Trophoblast cell (in vitro differentiated cells and primary cell): ENCODE results near the gene CDKN2C.

ENCODE experiments used
- DNase-seq, 2 donors: peaks; one replicate each; pipeline ENCODE4 v3.0.0-alpha.2; 2016
- H2AFZ ChIP-seq: 2 replicates; pipeline ENCODE4 v1.6.1; 2013; ENCODE audit warnings: low read length, moderate library complexity, mild to moderate bottlenecking; ENCODE audit not compliant: insufficient read depth, poor library complexity
- H2AK5ac ChIP-seq: 2 replicates; pipeline ENCODE4 v1.6.1; 2013; ENCODE audit warnings: mild to moderate bottlenecking, low read length
- H2BK120ac ChIP-seq: 2 replicates; pipeline ENCODE4 v1.6.1; 2013; ENCODE audit warnings: low read length, mild to moderate bottlenecking, moderate library complexity; ENCODE audit not compliant: insufficient read depth, poor library complexity
- H2BK12ac ChIP-seq: 2 replicates; pipeline ENCODE4 v1.6.1; 2013; ENCODE audit warnings: mild to moderate bottlenecking, low read length, moderate library complexity
- H2BK5ac ChIP-seq: 2 replicates; pipeline ENCODE4 v1.6.1; 2013; ENCODE audit warnings: low read length, low read depth, moderate library complexity, mild to moderate bottlenecking; ENCODE audit not compliant: poor library complexity
- H3K14ac ChIP-seq: 2 replicates; pipeline ENCODE4 v1.6.1; 2013; ENCODE audit warnings: mild to moderate bottlenecking, low read length
- H3K18ac ChIP-seq: 2 replicates; pipeline ENCODE4 v1.6.1; 2013; ENCODE audit warnings: mild to moderate bottlenecking, low read length
- H3K23ac ChIP-seq: 2 replicates; pipeline ENCODE4 v1.6.1; 2013; ENCODE audit warnings: low read length
- H3K27ac ChIP-seq: 2 replicates; pipeline ENCODE4 v1.5.1; 2013; ENCODE audit warnings: low read depth, mild to moderate bottlenecking, inconsistent platforms, low read length, moderate library complexity
- H3K27me3 ChIP-seq: 2 replicates; pipeline ENCODE4 v1.6.1; 2013; ENCODE audit warnings: inconsistent platforms, mild to moderate bottlenecking, low read length, moderate library complexity; ENCODE audit not compliant: insufficient read depth
- H3K36me3 ChIP-seq, 2 experiments: 1 replicate in 1 of 2; 2 replicates in 1 of 2; pipeline ENCODE4 v1.6.1; 2013; ENCODE audit warnings: low read length in 2 of 2, mild to moderate bottlenecking in 2 of 2, moderate library complexity in 1 of 2; ENCODE audit not compliant: insufficient read depth in 2 of 2, control insufficient read depth in 1 of 2
- H3K4ac ChIP-seq: 2 replicates; pipeline ENCODE4 v1.6.1; 2013; ENCODE audit warnings: low read depth, mild to moderate bottlenecking, low read length, moderate library complexity
- H3K4me1 ChIP-seq, 2 experiments: 1 replicate in 1 of 2; 2 replicates in 1 of 2; pipeline ENCODE4 v1.6.1; 2013; ENCODE audit warnings: low read length in 2 of 2, mild to moderate bottlenecking in 2 of 2, moderate library complexity in 1 of 2; ENCODE audit not compliant: insufficient read depth in 2 of 2, control insufficient read depth in 1 of 2
- H3K4me2 ChIP-seq: 2 replicates; pipeline ENCODE4 v1.6.1; 2013; ENCODE audit warnings: inconsistent platforms, mild to moderate bottlenecking, low read length, moderate library complexity
- H3K4me3 ChIP-seq: 2 replicates; pipeline ENCODE4 v1.5.1; 2013; ENCODE audit warnings: mild to moderate bottlenecking, low read depth, low read length, inconsistent platforms
- H3K79me1 ChIP-seq: one replicate; pipeline ENCODE4 v1.6.1; 2013; ENCODE audit warnings: low read length
- H3K79me2 ChIP-seq: 2 replicates; pipeline ENCODE4 v1.6.1; 2013; ENCODE audit warnings: low read length, mild to moderate bottlenecking; ENCODE audit not compliant: control insufficient read depth, insufficient read depth, poor library complexity
- H3K9ac ChIP-seq: 2 replicates; pipeline ENCODE4 v1.6.1; 2013; ENCODE audit warnings: mild to moderate bottlenecking, low read length
- H3K9me3 ChIP-seq: 2 replicates; pipeline ENCODE4 v1.6.1; 2013; ENCODE audit warnings: low read depth, mild to moderate bottlenecking, control low read depth, inconsistent platforms, low read length; ENCODE audit not compliant: insufficient read depth
- H4K12ac ChIP-seq: 2 replicates; pipeline ENCODE4 v1.6.1; 2013; ENCODE audit warnings: low read depth, mild to moderate bottlenecking, low read length, moderate library complexity
- H4K8ac ChIP-seq: 2 replicates; pipeline ENCODE4 v1.6.1; 2013; ENCODE audit warnings: low read depth, mild to moderate bottlenecking, low read length, moderate library complexity
- H4K91ac ChIP-seq: one replicate; pipeline ENCODE4 v1.6.1; 2013; ENCODE audit warnings: low read depth, mild to moderate bottlenecking, low read length, moderate library complexity
- WGBS: extraction: QIAGEN DNeasy Blood & Tissue Kit; methylation state at CpG from one replicate; pipeline ENCODE4 v1.1.7; 2013; ENCODE audit warnings: missing lambda C conversion rate; ENCODE audit not compliant: insufficient read length, insufficient coverage; ENCODE audit errors: extremely low coverage; 5-methylcytosine and 5-hydroxymethylcytosine counted together

CDKN2C gene

GRCh38 chr1:50978852-50979781, 9.1 kb downstream of the CDKN2C start:
- Histone ChIP-seq H3K36me3 (no peaks in the 10 kb centered on the region), H2BK5ac (no peak overlapping the region), H4K12ac (no peak overlapping the region), H2BK12ac (no peak overlapping the region), H3K4me1 (peaks cover 6 to 7% of the 10 kb centered on the region in 2 experiments), H3K79me1 (no peaks in the 10 kb centered on the region), H2AK5ac (no peak overlapping the region), H3K18ac (no peak overlapping the region), H3K9ac (no peak overlapping the region), H3K27ac (no peak overlapping the region), H3K23ac (no peak overlapping the region), H3K14ac (no peak overlapping the region), H3K4me2 (no peak overlapping the region), H2AFZ (no peak overlapping the region), H2BK120ac (no peak overlapping the region), H3K9me3 (no peaks in the 10 kb centered on the region), H4K8ac (no peak overlapping the region), H4K91ac (no peak overlapping the region), H3K79me2 (no peaks in the 10 kb centered on the region), H3K4ac (no peak overlapping the region), H3K27me3 (peaks cover 28% of the 10 kb centered on the region), H3K4me3 (no peak overlapping the region)
- peak in 1 of 2 donors; percentile 18 for DNase-seq
- WGBS = no CpG with 5 or more reads among the region's 10 CpGs

- H4K91ac ChIP-seq = no peak overlapping the region
Measured at GRCh38 chr1:50979937-50980336, 9.9 kb downstream of the CDKN2C start.

GRCh38 chr1:50980505-50980904, 10.5 kb downstream of the CDKN2C start:
- no peaks in the 10 kb centered on the region for H3K79me1 ChIP-seq
- no peaks in the 10 kb centered on the region for H3K36me3 ChIP-seq
- no peak overlapping the region for H3K27ac ChIP-seq
- H4K8ac ChIP-seq = no peak overlapping the region
- H3K4me1 ChIP-seq = peaks cover 6 to 7% of the 10 kb centered on the region in 2 experiments
- no peak overlapping the region for H3K18ac ChIP-seq
- no peak overlapping the region for H3K23ac ChIP-seq
- H3K27me3 ChIP-seq = peaks cover 27% of the 10 kb centered on the region
- no peaks in the 10 kb centered on the region for H3K9me3 ChIP-seq
- no peak overlapping the region for H3K14ac ChIP-seq
- no peak overlapping the region for H4K91ac ChIP-seq
- H3K4me2 ChIP-seq = no peak overlapping the region
- no peak overlapping the region for H3K9ac ChIP-seq
- H2BK12ac ChIP-seq = no peak overlapping the region
- no peak overlapping the region for H2AK5ac ChIP-seq
- H3K4ac ChIP-seq = no peak overlapping the region
- no peak overlapping the region for H2AFZ ChIP-seq
- no peak overlapping the region for H2BK5ac ChIP-seq
- DNase-seq = no peak
- H4K12ac ChIP-seq = no peak overlapping the region
- no peak overlapping the region for H3K4me3 ChIP-seq
- H2BK120ac ChIP-seq = no peak overlapping the region
- no peaks in the 10 kb centered on the region for H3K79me2 ChIP-seq

More at GRCh38 chr1:50979937-50980336, 9.9 kb downstream of the CDKN2C start:
- Histone ChIP-seq H2BK120ac (no peak overlapping the region), H3K9ac (no peak overlapping the region), H3K4me3 (no peak overlapping the region), H3K79me2 (no peaks in the 10 kb centered on the region), H2BK5ac (no peak overlapping the region), H2AFZ (no peak overlapping the region), H3K79me1 (no peaks in the 10 kb centered on the region), H4K8ac (no peak overlapping the region), H3K27me3 (peaks cover 27% of the 10 kb centered on the region), H2AK5ac (no peak overlapping the region), H3K9me3 (no peaks in the 10 kb centered on the region), H3K36me3 (no peaks in the 10 kb centered on the region), H3K4me1 (peaks cover 6 to 7% of the 10 kb centered on the region in 2 experiments), H4K12ac (no peak overlapping the region), H3K4ac (no peak overlapping the region), H3K18ac (no peak overlapping the region), H3K14ac (no peak overlapping the region), H2BK12ac (no peak overlapping the region), H3K23ac (no peak overlapping the region), H3K27ac (no peak overlapping the region), H3K4me2 (no peak overlapping the region)
- DNase-seq = no peak
- no CpG with 5 or more reads among the region's 1 CpG for WGBS

GRCh38 chr1:50981741-50982140, 11.7 kb downstream of the CDKN2C start:
- Histone ChIP-seq H3K18ac (no peak overlapping the region), H2BK12ac (no peak overlapping the region), H3K23ac (no peak overlapping the region), H3K9ac (no peak overlapping the region), H4K12ac (no peak overlapping the region), H2BK5ac (no peak overlapping the region), H3K4me1 (peaks cover 6 to 7% of the 10 kb centered on the region in 2 experiments), H3K79me1 (no peaks in the 10 kb centered on the region), H2AFZ (no peak overlapping the region), H2AK5ac (no peak overlapping the region), H3K4me2 (no peak overlapping the region), H3K14ac (no peak overlapping the region), H3K36me3 (no peaks in the 10 kb centered on the region), H3K79me2 (no peaks in the 10 kb centered on the region), H3K4me3 (no peak overlapping the region), H3K27me3 (peaks cover 22% of the 10 kb centered on the region), H2BK120ac (no peak overlapping the region), H3K9me3 (no peaks in the 10 kb centered on the region), H4K8ac (no peak overlapping the region), H3K4ac (no peak overlapping the region), H4K91ac (no peak overlapping the region), H3K27ac (no peak overlapping the region)
- no peak for DNase-seq
- WGBS = no CpG with 5 or more reads among the region's 1 CpG
